ENCODE results near the gene HSPA1A.

- TF ChIP-seq CTCF (IDR thresholded peaks at IDR 0.05), result no peak
- no peak for TF ChIP-seq POLR2AphosphoS5 (IDR thresholded peaks at IDR 0.05)
- TF ChIP-seq POLR2A (IDR thresholded peaks at IDR 0.05), result no peak
These were observed 34.7 kb upstream of the HSPA1A start for GRCh38 chr6:31780507-31781243.

All from prostate gland (tissue), 2 donors.